ENCODE results near the gene SNAPIN.
"Not testable (repeated sequence)": the region's sequence is repeated elsewhere in the genome, so short reads cannot be mapped to it uniquely, and the experiment has no call there.

- not testable (repeated sequence) for TF ChIP-seq HMGXB4 (CRISPR knock-in tag; IDR thresholded peaks at IDR 0.05); CTCF (IDR thresholded peaks at IDR 0.05); ZNF121 (CRISPR knock-in tag; IDR thresholded peaks at IDR 0.05); ELF4 (CRISPR knock-in tag; IDR thresholded peaks at IDR 0.05; ENCODE audit: low read depth); MAX (CRISPR knock-in tag; IDR thresholded peaks at IDR 0.05)
Observed at GRCh38 chr1:153671628-153672353, 13.3 kb downstream of the SNAPIN start.

Measured in WTC11 (cell line).